GM12878 (cell line): ENCODE measurements around the gene ACO1. TPM values are rescaled to one million over a fixed set of nuclear protein-coding genes. Genes with fewer than 3 reads are reported as not detected.

Experiments
- CHD2 ChIP-seq: IDR thresholded peaks from 2 replicates; pipeline ENCODE4 v1.6.1; 2011; ENCODE audit warnings: low read depth, low read length, improper control_type of control experiment, borderline replicate concordance
- EZH2 ChIP-seq: IDR thresholded peaks from 2 replicates; pipeline ENCODE4 v1.6.1; 2012; ENCODE audit warnings: low read depth, mild to moderate bottlenecking, control low read depth, inconsistent platforms, low read length, borderline replicate concordance; ENCODE audit not compliant: control insufficient read depth
- FOS ChIP-seq: IDR thresholded peaks from 3 replicates; pipeline ENCODE4 v1.6.1; 2011; ENCODE audit warnings: borderline replicate concordance; ENCODE audit not compliant: insufficient read length; ENCODE audit errors: extremely low read depth
- NR2C2 ChIP-seq: IDR thresholded peaks from 2 replicates; pipeline ENCODE4 v1.6.1; 2011; ENCODE audit warnings: borderline replicate concordance, low read depth; ENCODE audit not compliant: control insufficient read depth, insufficient read length
- PKNOX1 ChIP-seq: fragments of 450-650 bp; IDR thresholded peaks from 2 replicates; pipeline ENCODE4 v1.6.1; 2016; ENCODE audit warnings: mild to moderate bottlenecking
- RAD21 ChIP-seq: IDR thresholded peaks from 2 replicates; pipeline ENCODE4 v1.6.1; 2011; ENCODE audit warnings: mild to moderate bottlenecking, low read depth, low read length, moderate library complexity; ENCODE audit not compliant: insufficient read depth
- REST ChIP-seq: IDR thresholded peaks from 2 replicates; pipeline ENCODE4 v1.6.1; 2012; ENCODE audit warnings: mild to moderate bottlenecking, low read depth, low read length
- ZNF24 ChIP-seq: fragments of 450-650 bp; IDR thresholded peaks from 2 replicates; pipeline ENCODE4 v1.6.1; 2017; ENCODE audit warnings: antibody characterized with exemption, mild to moderate bottlenecking
- polyA plus RNA-seq, 11 experiments: library from polyadenylated mRNA; depleted of rRNA in 4 of 11; unstranded in 6 of 11; stranded (reverse) in 5 of 11; fragments of >200 nt; fragmentation: Nextera tagmentation in 4 of 11; fragmentation: Illumina TruSeq in 1 of 11; extraction: Ambion mirVana in 4 of 11; extraction: Trizol in 1 of 11; gene quantifications; 1 replicate in 1 of 11; 2 replicates in 10 of 11; pipeline versions ENCODE4 v1.2.1 to v1.2.3, GENCODE V29; 2011 to 2016; ENCODE audit warnings: inconsistent platforms in 2 of 11, missing spikeins in 2 of 11, low read depth in 1 of 11
- total RNA-seq, 4 experiments: library from RNA; depleted of rRNA in 3 of 4; stranded (reverse); fragments of >200 nt in 3 of 4; fragmentation: Illumina TruSeq in 1 of 4; extraction: Trizol in 1 of 4; gene quantifications; 2 replicates each; pipeline versions ENCODE4 v1.2.1 to v1.2.3, GENCODE V29; 2013 to 2021

The ACO1 gene
- total and polyA plus RNA-seq, 10 of the 15 experiments (the other 5 are each of a cell fraction or from before 2014, with no cell fraction given) = 0.21 to 6.5 (median 3.3) TPM

- TF ChIP-seq PKNOX1 (no peak), ZNF24 (no peak), CHD2 (no peak), RAD21 (no peak), NR2C2 (no peak), FOS (no peak), REST (no peak), EZH2 (no peak)
These were observed 118.6 kb downstream of the ACO1 start (continued) for GRCh38 chr9:32503008-32503407.

Other genes starting within 250 kb of the ACO1 start
- gene RIGI, start 141.6 kb downstream of the ACO1 start, total RNA-seq (2014; rRNA removed) = 12.3 and 13.0 TPM in 2 replicates
- gene RIGI, start 141.6 kb downstream of the ACO1 start, total RNA-seq (2014; rRNA removed; fragmentation: Illumina TruSeq; extraction: Trizol) = 15.2 and 16.5 TPM in 2 replicates
- 10.0 and 10.4 TPM in 2 replicates for gene RIGI, start 141.6 kb downstream of the ACO1 start, total RNA-seq (2021)
- gene RIGI, start 141.6 kb downstream of the ACO1 start, polyA plus RNA-seq (2011; rRNA removed) = 13.0 and 18.1 TPM in 2 replicates
- gene RIGI, start 141.6 kb downstream of the ACO1 start, polyA plus RNA-seq (2014; fragmentation: Illumina TruSeq; extraction: Trizol) = 13.9 and 17.1 TPM in 2 replicates
- 1 to 10 TPM; 6.3 to 7.2 TPM for gene RIGI, start 141.6 kb downstream of the ACO1 start, polyA plus RNA-seq (2014; fragmentation: Nextera tagmentation; extraction: Ambion mirVana)
- 6.3 and 7.8 TPM in 2 replicates for gene RIGI, start 141.6 kb downstream of the ACO1 start, polyA plus RNA-seq (2014; rRNA removed)
- 1 to 10 TPM; 5.3 to 7.0 TPM for gene RIGI, start 141.6 kb downstream of the ACO1 start, polyA plus RNA-seq (2016; fragmentation: Nextera tagmentation; extraction: Ambion mirVana)
- gene SMIM27, start 167.7 kb downstream of the ACO1 start, total RNA-seq (2014; rRNA removed) = 20.5 and 23.7 TPM in 2 replicates
- gene SMIM27, start 167.7 kb downstream of the ACO1 start, total RNA-seq (2014; rRNA removed; fragmentation: Illumina TruSeq; extraction: Trizol) = 21.1 and 21.5 TPM in 2 replicates
- gene SMIM27, start 167.7 kb downstream of the ACO1 start, total RNA-seq (2021) = 18.6 and 19.6 TPM in 2 replicates
- gene SMIM27, start 167.7 kb downstream of the ACO1 start, polyA plus RNA-seq (2011; rRNA removed) = 29.3 and 37.2 TPM in 2 replicates
- 4.1 and 12.2 TPM in 2 replicates for gene SMIM27, start 167.7 kb downstream of the ACO1 start, polyA plus RNA-seq (2014; fragmentation: Illumina TruSeq; extraction: Trizol)
- gene SMIM27, start 167.7 kb downstream of the ACO1 start, polyA plus RNA-seq (2014; fragmentation: Nextera tagmentation; extraction: Ambion mirVana) = 10 to 100 TPM; 38.6 to 39.9 TPM
- 22.2 and 31.5 TPM in 2 replicates for gene SMIM27, start 167.7 kb downstream of the ACO1 start, polyA plus RNA-seq (2014; rRNA removed)
- 10 to 100 TPM; 44.1 to 47.3 TPM for gene SMIM27, start 167.7 kb downstream of the ACO1 start, polyA plus RNA-seq (2016; fragmentation: Nextera tagmentation; extraction: Ambion mirVana)
- 14.0 and 19.2 TPM in 2 replicates for gene TOPORS, start 167.9 kb downstream of the ACO1 start, total RNA-seq (2014; rRNA removed)
- 27.1 and 27.8 TPM in 2 replicates for gene TOPORS, start 167.9 kb downstream of the ACO1 start, total RNA-seq (2014; rRNA removed; fragmentation: Illumina TruSeq; extraction: Trizol)
- 12.7 and 12.8 TPM in 2 replicates for gene TOPORS, start 167.9 kb downstream of the ACO1 start, total RNA-seq (2021)
- gene TOPORS, start 167.9 kb downstream of the ACO1 start, polyA plus RNA-seq (2011; rRNA removed) = 14.6 and 22.6 TPM in 2 replicates
- 20.6 and 28.0 TPM in 2 replicates for gene TOPORS, start 167.9 kb downstream of the ACO1 start, polyA plus RNA-seq (2014; fragmentation: Illumina TruSeq; extraction: Trizol)
- gene TOPORS, start 167.9 kb downstream of the ACO1 start, polyA plus RNA-seq (2014; fragmentation: Nextera tagmentation; extraction: Ambion mirVana) = 1 to 10 TPM; 6.0 to 6.6 TPM
- 7.3 and 9.1 TPM in 2 replicates for gene TOPORS, start 167.9 kb downstream of the ACO1 start, polyA plus RNA-seq (2014; rRNA removed)
- 10 to 100 TPM; 17.9 to 18.2 TPM for gene TOPORS, start 167.9 kb downstream of the ACO1 start, polyA plus RNA-seq (2016; fragmentation: Nextera tagmentation; extraction: Ambion mirVana)
- gene NDUFB6, start 188.5 kb downstream of the ACO1 start, total RNA-seq (2014; rRNA removed) = 47.6 and 52.6 TPM in 2 replicates
- 35.3 and 40.3 TPM in 2 replicates for gene NDUFB6, start 188.5 kb downstream of the ACO1 start, total RNA-seq (2014; rRNA removed; fragmentation: Illumina TruSeq; extraction: Trizol)
- 51.2 and 54.9 TPM in 2 replicates for gene NDUFB6, start 188.5 kb downstream of the ACO1 start, total RNA-seq (2021)
- gene NDUFB6, start 188.5 kb downstream of the ACO1 start, polyA plus RNA-seq (2011; rRNA removed) = 57.6 and 68.3 TPM in 2 replicates
- 14.7 and 26.3 TPM in 2 replicates for gene NDUFB6, start 188.5 kb downstream of the ACO1 start, polyA plus RNA-seq (2014; fragmentation: Illumina TruSeq; extraction: Trizol)
- gene NDUFB6, start 188.5 kb downstream of the ACO1 start, polyA plus RNA-seq (2014; fragmentation: Nextera tagmentation; extraction: Ambion mirVana) = 10 to 100 TPM; 80.8 to 84.3 TPM
- gene NDUFB6, start 188.5 kb downstream of the ACO1 start, polyA plus RNA-seq (2014; rRNA removed) = 56.2 and 65.2 TPM in 2 replicates
- gene NDUFB6, start 188.5 kb downstream of the ACO1 start, polyA plus RNA-seq (2016; fragmentation: Nextera tagmentation; extraction: Ambion mirVana) = 100 to 1,000 TPM; 237 to 269 TPM